ENCODE results near the gene SAGE1. TPM values are rescaled to one million over a fixed set of nuclear protein-coding genes. Genes with fewer than 3 reads are reported as not detected.
A peak's percentile ranks its signal among the peaks of the same experiment; 100 is the strongest.
"Not testable (repeated sequence)": the region's sequence is repeated elsewhere in the genome, so short reads cannot be mapped to it uniquely, and the experiment has no call there.

Gene SAGE1, protein sequence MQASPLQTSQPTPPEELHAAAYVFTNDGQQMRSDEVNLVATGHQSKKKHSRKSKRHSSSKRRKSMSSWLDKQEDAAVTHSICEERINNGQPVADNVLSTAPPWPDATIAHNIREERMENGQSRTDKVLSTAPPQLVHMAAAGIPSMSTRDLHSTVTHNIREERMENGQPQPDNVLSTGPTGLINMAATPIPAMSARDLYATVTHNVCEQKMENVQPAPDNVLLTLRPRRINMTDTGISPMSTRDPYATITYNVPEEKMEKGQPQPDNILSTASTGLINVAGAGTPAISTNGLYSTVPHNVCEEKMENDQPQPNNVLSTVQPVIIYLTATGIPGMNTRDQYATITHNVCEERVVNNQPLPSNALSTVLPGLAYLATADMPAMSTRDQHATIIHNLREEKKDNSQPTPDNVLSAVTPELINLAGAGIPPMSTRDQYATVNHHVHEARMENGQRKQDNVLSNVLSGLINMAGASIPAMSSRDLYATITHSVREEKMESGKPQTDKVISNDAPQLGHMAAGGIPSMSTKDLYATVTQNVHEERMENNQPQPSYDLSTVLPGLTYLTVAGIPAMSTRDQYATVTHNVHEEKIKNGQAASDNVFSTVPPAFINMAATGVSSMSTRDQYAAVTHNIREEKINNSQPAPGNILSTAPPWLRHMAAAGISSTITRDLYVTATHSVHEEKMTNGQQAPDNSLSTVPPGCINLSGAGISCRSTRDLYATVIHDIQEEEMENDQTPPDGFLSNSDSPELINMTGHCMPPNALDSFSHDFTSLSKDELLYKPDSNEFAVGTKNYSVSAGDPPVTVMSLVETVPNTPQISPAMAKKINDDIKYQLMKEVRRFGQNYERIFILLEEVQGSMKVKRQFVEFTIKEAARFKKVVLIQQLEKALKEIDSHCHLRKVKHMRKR
- total RNA-seq (not detected), polyA plus RNA-seq (not detected)
- long read RNA-seq, donor 1: 0 reads
- long read RNA-seq, donor 2: 0 reads

DNA sequence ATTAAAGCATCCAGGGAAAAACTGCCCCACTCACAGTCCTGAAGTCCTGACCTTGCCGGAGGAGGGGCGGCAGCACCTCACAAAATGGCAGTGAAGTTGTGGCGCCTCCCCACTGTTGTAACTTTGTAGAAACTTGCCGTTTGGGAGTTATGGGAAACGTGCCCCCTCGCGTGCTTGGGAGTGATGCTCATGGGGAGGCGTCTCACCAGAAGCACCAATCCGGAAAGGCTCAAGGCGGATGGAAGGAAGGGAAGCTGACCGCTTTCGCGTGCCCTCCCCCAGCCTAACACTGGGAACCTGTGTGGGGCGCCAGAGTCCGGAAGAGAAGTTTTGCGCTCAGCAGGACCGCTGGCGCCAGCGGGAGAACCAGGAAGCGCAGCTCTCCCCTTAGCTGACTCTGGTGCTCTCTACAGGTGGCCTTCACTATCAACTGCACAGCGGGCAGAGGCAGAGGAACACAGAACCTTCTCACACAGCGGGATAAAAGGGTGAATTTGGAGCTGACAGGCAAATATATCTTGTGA is at the start of gene SAGE1, which contains the start of gene CT45A10:
SAGE1 (plus strand) TSS at position 423 of the 524 bp plus-strand sequence. CDS start 2,527 bp downstream, outside the sequence.
CT45A10 (minus strand) TSS at position 151 of the 524 bp plus-strand sequence. CDS start 8,100 bp downstream, outside the sequence.
- DNase-seq: no peak
- ATAC-seq (ENCODE audit: low FRiP score): no peak
- H3K27me3 ChIP-seq (ENCODE audit: control insufficient read depth in 1 of 2, insufficient read depth in 2 of 2, low read length in 1 of 2): no peaks in the 10 kb centered on the region
- H3K27ac ChIP-seq (ENCODE audit: low read depth in 1 of 2, low read length in 2 of 2): no peak within 1 kb of the TSS
- H3K4me3 ChIP-seq (ENCODE audit: low read length in 2 of 2): no peak within 1 kb of the TSS
- H3K4me1 ChIP-seq (ENCODE audit: control insufficient read depth in 1 of 2, insufficient read depth in 2 of 2, low read length in 2 of 2): no peaks in the 10 kb centered on the region
- H3K36me3 ChIP-seq (ENCODE audit: control insufficient read depth in 1 of 2, insufficient read depth in 2 of 2, low read length in 1 of 2): no peaks in the 10 kb centered on the region
- intact Hi-C loops (cut with DNase I): no loop called here
- 76 to 90% methylated on average over 22 of the region's 22 CpGs for WGBS, 2 donors
- H3K9me3 ChIP-seq (ENCODE audit: control insufficient read depth, low read length): no peaks in the 10 kb centered on the region

DNA sequence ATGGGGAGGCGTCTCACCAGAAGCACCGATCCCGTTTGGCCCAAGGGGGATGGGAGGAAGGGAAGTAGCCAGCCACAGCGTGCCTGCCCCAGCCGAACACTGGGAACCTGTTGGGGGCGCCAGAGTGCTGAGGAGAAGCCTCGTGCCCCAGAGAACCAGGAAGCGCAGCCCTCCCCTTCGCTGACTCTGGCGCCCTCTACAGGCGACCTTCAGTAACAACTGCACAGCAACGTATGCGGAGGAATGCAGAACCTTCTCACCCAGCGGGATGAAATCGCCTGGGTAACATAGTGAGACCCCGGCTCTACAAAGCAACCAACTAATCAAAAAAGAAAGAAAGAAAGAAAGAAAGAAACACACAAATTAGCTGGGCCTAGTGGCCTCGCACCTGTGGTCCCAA is 39.1 kb upstream of the SAGE1 start, which contains the start of gene CT45A8:
CT45A8 (minus strand) TSS at position 101 of the 400 bp plus-strand sequence. CDS start 3,755 bp downstream, outside the sequence.
- H3K4me1 ChIP-seq (ENCODE audit: control insufficient read depth in 1 of 2, insufficient read depth in 2 of 2, low read length in 2 of 2); H3K36me3 ChIP-seq (ENCODE audit: control insufficient read depth in 1 of 2, insufficient read depth in 2 of 2, low read length in 1 of 2); DNase-seq; H3K9me3 ChIP-seq (ENCODE audit: control insufficient read depth, low read length); H3K4me3 ChIP-seq (ENCODE audit: low read length in 2 of 2); intact Hi-C loops (cut with DNase I); ATAC-seq (ENCODE audit: low FRiP score); H3K27ac ChIP-seq (ENCODE audit: low read depth in 1 of 2, low read length in 2 of 2); H3K27me3 ChIP-seq (ENCODE audit: control insufficient read depth in 1 of 2, insufficient read depth in 2 of 2, low read length in 1 of 2): not testable (repeated sequence)
- WGBS, 2 donors: no CpG with 5 or more reads among the region's 17 CpGs

DNA sequence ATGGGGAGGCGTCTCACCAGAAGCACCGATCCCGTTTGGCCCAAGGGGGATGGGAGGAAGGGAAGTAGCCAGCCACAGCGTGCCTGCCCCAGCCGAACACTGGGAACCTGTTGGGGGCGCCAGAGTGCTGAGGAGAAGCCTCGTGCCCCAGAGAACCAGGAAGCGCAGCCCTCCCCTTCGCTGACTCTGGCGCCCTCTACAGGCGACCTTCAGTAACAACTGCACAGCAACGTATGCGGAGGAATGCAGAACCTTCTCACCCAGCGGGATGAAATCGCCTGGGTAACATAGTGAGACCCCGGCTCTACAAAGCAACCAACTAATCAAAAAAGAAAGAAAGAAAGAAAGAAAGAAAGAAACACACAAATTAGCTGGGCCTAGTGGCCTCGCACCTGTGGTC is 21.8 kb upstream of the SAGE1 start, which contains the start of gene CT45A9:
CT45A9 (minus strand) TSS at position 101 of the 400 bp plus-strand sequence. CDS start 3,751 bp downstream, outside the sequence.
- ATAC-seq (ENCODE audit: low FRiP score); H3K27ac ChIP-seq (ENCODE audit: low read depth in 1 of 2, low read length in 2 of 2); H3K4me1 ChIP-seq (ENCODE audit: control insufficient read depth in 1 of 2, insufficient read depth in 2 of 2, low read length in 2 of 2); H3K9me3 ChIP-seq (ENCODE audit: control insufficient read depth, low read length); H3K36me3 ChIP-seq (ENCODE audit: control insufficient read depth in 1 of 2, insufficient read depth in 2 of 2, low read length in 1 of 2); DNase-seq; H3K27me3 ChIP-seq (ENCODE audit: control insufficient read depth in 1 of 2, insufficient read depth in 2 of 2, low read length in 1 of 2); H3K4me3 ChIP-seq (ENCODE audit: low read length in 2 of 2); intact Hi-C loops (cut with DNase I): not testable (repeated sequence)
- no CpG with 5 or more reads among the region's 17 CpGs for WGBS, 2 donors

DNA sequence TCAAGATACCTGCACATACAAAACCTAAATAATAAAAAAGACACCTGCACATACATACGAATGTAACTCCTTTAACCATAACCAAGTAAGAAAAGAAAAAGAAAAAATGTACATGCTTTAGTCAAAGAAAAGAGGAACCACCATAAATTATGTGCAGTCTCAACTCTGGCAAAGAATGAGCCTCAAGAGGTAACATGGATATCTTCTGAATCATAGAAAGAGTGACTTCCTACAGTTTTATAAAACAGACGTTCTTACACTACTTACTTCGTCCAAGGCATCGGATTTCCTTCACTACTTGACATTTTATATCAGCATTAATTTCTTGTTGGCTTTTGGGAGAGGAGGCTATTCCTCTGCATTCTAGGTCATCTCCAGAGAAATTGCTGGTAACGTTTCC is 10.8 kb upstream of the SAGE1 start:
- WGBS, 2 donors: 51 to 65% methylated on average over 4 of the region's 5 CpGs
- DNase-seq; intact Hi-C loops (cut with DNase I): not testable (repeated sequence)

DNA sequence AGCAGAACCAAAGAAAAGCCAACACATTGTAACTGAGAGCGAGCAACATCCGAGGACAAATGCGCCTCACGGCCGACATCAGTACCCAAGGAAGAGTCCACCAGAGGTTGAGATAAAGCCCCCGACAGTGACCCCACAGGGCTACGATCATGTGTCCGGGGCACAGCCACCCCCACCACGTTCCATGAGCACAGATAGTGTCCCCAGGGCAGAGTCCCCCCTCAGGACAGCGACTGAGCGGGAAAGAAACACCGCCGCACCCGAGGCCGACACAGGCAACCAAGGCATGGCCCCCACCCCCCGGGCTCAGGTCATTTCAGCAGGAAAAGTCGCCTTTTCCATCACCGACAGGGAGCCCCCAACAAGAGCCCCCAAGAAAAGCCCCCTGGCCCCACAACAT is 5.3 kb upstream of the SAGE1 start:
- H3K9me3 ChIP-seq (ENCODE audit: control insufficient read depth, low read length); intact Hi-C loops (cut with DNase I); ATAC-seq (ENCODE audit: low FRiP score); H3K4me1 ChIP-seq (ENCODE audit: control insufficient read depth in 1 of 2, insufficient read depth in 2 of 2, low read length in 2 of 2); H3K27ac ChIP-seq (ENCODE audit: low read depth in 1 of 2, low read length in 2 of 2); H3K27me3 ChIP-seq (ENCODE audit: control insufficient read depth in 1 of 2, insufficient read depth in 2 of 2, low read length in 1 of 2); H3K36me3 ChIP-seq (ENCODE audit: control insufficient read depth in 1 of 2, insufficient read depth in 2 of 2, low read length in 1 of 2); H3K4me3 ChIP-seq (ENCODE audit: low read length in 2 of 2): not testable (repeated sequence)
- peak in 1 of 2 donors; percentile 59 for DNase-seq
- 86 to 93% methylated on average over 10 of the region's 18 CpGs for WGBS, 2 donors

More for the DNA sequence above, 10.8 kb upstream of the SAGE1 start:
- not testable (repeated sequence) for H3K4me1 ChIP-seq (ENCODE audit: control insufficient read depth in 1 of 2, insufficient read depth in 2 of 2, low read length in 2 of 2); H3K4me3 ChIP-seq (ENCODE audit: low read length in 2 of 2); ATAC-seq (ENCODE audit: low FRiP score); H3K27ac ChIP-seq (ENCODE audit: low read depth in 1 of 2, low read length in 2 of 2); H3K9me3 ChIP-seq (ENCODE audit: control insufficient read depth, low read length); H3K36me3 ChIP-seq (ENCODE audit: control insufficient read depth in 1 of 2, insufficient read depth in 2 of 2, low read length in 1 of 2); H3K27me3 ChIP-seq (ENCODE audit: control insufficient read depth in 1 of 2, insufficient read depth in 2 of 2, low read length in 1 of 2)

DNA sequence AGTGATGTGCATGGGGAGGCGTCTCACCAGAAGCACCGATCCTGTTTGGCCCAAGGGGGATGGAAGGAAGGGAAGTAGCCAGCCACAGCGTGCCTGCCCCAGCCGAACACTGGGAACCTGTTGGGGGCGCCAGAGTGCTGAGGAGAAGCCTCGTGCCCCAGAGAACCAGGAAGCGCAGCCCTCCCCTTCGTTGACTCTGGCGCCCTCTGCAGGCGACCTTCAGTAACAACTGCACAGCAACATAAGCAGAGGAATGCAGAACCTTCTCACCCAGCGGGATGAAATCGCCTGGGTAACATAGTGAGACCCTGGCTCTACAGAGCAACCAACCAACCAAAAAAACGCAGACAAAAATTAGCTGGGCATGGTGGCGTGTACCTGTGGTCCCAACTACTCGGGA is 4.5 kb upstream of the SAGE1 start:
- H3K36me3 ChIP-seq (ENCODE audit: control insufficient read depth in 1 of 2, insufficient read depth in 2 of 2, low read length in 1 of 2); H3K27ac ChIP-seq (ENCODE audit: low read depth in 1 of 2, low read length in 2 of 2); H3K4me1 ChIP-seq (ENCODE audit: control insufficient read depth in 1 of 2, insufficient read depth in 2 of 2, low read length in 2 of 2); H3K9me3 ChIP-seq (ENCODE audit: control insufficient read depth, low read length); H3K27me3 ChIP-seq (ENCODE audit: control insufficient read depth in 1 of 2, insufficient read depth in 2 of 2, low read length in 1 of 2); ATAC-seq (ENCODE audit: low FRiP score); intact Hi-C loops (cut with DNase I); H3K4me3 ChIP-seq (ENCODE audit: low read length in 2 of 2): not testable (repeated sequence)
- WGBS, 2 donors: 76 to 77% methylated on average over 12 to 14 of the region's 15 CpGs
- DNase-seq: peak in 1 of 2 donors; percentile 49

DNA sequence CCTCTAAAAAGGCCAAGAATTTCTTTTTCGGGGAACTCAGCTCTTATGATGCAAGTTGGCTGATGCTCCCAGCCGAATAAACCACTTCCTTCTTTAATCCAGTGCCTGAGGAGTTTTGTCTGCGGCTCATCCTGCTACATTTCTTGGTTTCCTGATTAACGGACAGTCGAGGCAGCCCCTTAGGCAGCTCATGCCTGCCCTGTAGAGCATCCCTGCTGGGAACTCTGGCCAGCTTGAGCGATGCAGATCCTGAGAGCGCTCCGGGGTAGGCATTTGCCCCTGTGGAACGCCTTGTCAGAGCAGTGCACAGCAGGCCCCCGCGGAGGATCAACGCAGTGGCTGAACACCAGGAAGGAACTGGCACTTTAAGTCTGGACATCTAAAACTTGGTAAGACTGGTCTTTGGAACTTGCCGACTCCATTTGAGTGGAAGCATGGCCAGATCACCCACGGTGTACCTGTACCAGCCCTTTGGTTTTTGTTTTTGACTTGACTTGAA is 3.4 kb upstream of the SAGE1 start:
- Histone ChIP-seq H3K27me3 (ENCODE audit: control insufficient read depth in 1 of 2, insufficient read depth in 2 of 2, low read length in 1 of 2) (no peaks in the 10 kb centered on the region), H3K27ac (ENCODE audit: low read depth in 1 of 2, low read length in 2 of 2) (no peak overlapping the region), H3K4me1 (ENCODE audit: control insufficient read depth in 1 of 2, insufficient read depth in 2 of 2, low read length in 2 of 2) (no peaks in the 10 kb centered on the region), H3K4me3 (ENCODE audit: low read length in 2 of 2) (no peak overlapping the region), H3K36me3 (ENCODE audit: control insufficient read depth in 1 of 2, insufficient read depth in 2 of 2, low read length in 1 of 2) (no peaks in the 10 kb centered on the region), H3K9me3 (ENCODE audit: control insufficient read depth, low read length) (no peaks in the 10 kb centered on the region)
- intact Hi-C loops (cut with DNase I): no loop called here
- 86 to 89% methylated on average over 14 of the region's 14 CpGs for WGBS, 2 donors
- no peak for ATAC-seq (ENCODE audit: low FRiP score)
- DNase-seq: peak in 1 of 2 donors; percentile 33

DNA sequence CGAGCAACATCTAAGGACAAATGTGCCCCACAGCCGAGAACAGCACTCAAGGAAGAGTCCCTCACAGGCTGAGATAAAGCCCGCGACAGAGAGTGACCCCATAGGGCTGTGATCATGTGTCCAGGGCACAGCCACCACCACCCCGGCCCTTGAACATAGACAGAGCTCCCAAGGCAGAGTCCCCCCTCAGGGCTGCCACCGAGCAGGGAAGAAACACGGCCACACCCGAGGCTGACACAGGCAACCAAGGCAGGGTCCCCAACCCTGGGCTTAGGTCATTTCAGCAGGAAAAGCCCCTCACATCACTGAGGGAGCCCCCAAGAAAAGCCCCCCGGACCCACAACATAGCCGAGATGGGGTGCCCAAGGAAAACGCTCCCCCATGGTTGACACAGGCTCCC is 735 bp upstream of the SAGE1 start:
- 86 to 89% methylated on average over 11 of the region's 11 CpGs for WGBS, 2 donors
- DNase-seq (no peak), ATAC-seq (ENCODE audit: low FRiP score) (no peak)
- Histone ChIP-seq H3K4me1 (ENCODE audit: control insufficient read depth in 1 of 2, insufficient read depth in 2 of 2, low read length in 2 of 2) (no peaks in the 10 kb centered on the region), H3K4me3 (ENCODE audit: low read length in 2 of 2) (no peak overlapping the region), H3K27me3 (ENCODE audit: control insufficient read depth in 1 of 2, insufficient read depth in 2 of 2, low read length in 1 of 2) (no peaks in the 10 kb centered on the region), H3K9me3 (ENCODE audit: control insufficient read depth, low read length) (no peaks in the 10 kb centered on the region), H3K27ac (ENCODE audit: low read depth in 1 of 2, low read length in 2 of 2) (no peak overlapping the region), H3K36me3 (ENCODE audit: control insufficient read depth in 1 of 2, insufficient read depth in 2 of 2, low read length in 1 of 2) (no peaks in the 10 kb centered on the region)
- intact Hi-C loops (cut with DNase I): no loop called here

Data from aorta (tissue), 5 donors.